ENCODE data around the gene TMEM109. TPM values are rescaled to one million over a fixed set of nuclear protein-coding genes. Genes with fewer than 3 reads are reported as not detected.

TMEM109 gene
- total RNA-seq, 2 experiments from 2014 or later, result 27.8 to 32.9 TPM

DNA sequence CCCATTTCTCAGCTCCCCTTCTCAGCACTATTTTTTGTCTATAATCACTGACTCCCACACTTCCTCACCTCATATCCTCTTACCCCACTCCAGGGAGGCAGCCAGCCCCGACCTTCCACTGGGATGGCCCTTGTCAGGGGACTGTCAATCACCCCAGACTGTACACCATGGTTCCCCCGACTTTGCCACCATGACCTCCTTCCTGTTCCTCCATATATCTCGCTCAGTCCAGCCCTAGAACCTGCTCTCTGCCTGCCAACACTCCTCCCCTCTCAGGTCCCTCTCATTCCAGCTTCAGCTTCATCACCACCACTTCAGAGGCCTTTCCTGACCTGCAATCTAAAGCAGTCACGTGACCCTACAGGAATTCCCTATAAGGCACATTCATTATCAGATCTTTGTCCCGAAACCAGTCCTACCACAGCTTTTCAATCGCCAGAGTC, 24.1 kb upstream of the TMEM109 start:
- DNase-seq, result no peak
- Mint-ChIP-seq H3K27ac (no peak overlapping the region), H3K4me1 (ENCODE audit: low read depth) (peaks cover 6% of the 10 kb centered on the region), H3K4me3 (no peak overlapping the region), H3K9me3 (no peaks in the 10 kb centered on the region), H3K36me3 (ENCODE audit: low read depth) (peaks cover 67% of the 10 kb centered on the region), H3K27me3 (no peaks in the 10 kb centered on the region)
- TF ChIP-seq, protein P1, sequence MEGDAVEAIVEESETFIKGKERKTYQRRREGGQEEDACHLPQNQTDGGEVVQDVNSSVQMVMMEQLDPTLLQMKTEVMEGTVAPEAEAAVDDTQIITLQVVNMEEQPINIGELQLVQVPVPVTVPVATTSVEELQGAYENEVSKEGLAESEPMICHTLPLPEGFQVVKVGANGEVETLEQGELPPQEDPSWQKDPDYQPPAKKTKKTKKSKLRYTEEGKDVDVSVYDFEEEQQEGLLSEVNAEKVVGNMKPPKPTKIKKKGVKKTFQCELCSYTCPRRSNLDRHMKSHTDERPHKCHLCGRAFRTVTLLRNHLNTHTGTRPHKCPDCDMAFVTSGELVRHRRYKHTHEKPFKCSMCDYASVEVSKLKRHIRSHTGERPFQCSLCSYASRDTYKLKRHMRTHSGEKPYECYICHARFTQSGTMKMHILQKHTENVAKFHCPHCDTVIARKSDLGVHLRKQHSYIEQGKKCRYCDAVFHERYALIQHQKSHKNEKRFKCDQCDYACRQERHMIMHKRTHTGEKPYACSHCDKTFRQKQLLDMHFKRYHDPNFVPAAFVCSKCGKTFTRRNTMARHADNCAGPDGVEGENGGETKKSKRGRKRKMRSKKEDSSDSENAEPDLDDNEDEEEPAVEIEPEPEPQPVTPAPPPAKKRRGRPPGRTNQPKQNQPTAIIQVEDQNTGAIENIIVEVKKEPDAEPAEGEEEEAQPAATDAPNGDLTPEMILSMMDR (IDR thresholded peaks at IDR 0.05), result no peak
- intact Hi-C loops (cut with DNase I, micrococcal nuclease), result loop anchor here in 1 of 2 experiments (5.0 kb wide), 1 partner anchor 113 kb away; no protein-coding TSS in a partner anchor
- Histone ChIP-seq H3K36me3 (ENCODE audit: insufficient read depth, low read length) (peaks cover 42% of the 10 kb centered on the region), H3K27ac (ENCODE audit: low read depth in 1 of 2, low read length in 2 of 2) (no peak overlapping the region), H3K4me3 (ENCODE audit: low read length) (no peak overlapping the region), H3K4me1 (ENCODE audit: insufficient read depth, low read length) (no peaks in the 10 kb centered on the region), H3K9me3 (ENCODE audit: control insufficient read depth in 1 of 2, insufficient read depth in 1 of 2, low read length in 2 of 2) (no peaks in the 10 kb centered on the region), H3K27me3 (ENCODE audit: control insufficient read depth in 1 of 2, insufficient read depth in 2 of 2, low read length in 2 of 2) (no peaks in the 10 kb centered on the region)
- CTCF ChIA-PET, result interaction anchor here (1.8 kb wide), 1 partner anchor 10 kb away, joined by 4 read pairs; no protein-coding TSS in a partner anchor
- ATAC-seq (ENCODE audit: poor library complexity), result no peak
- POLR2A ChIA-PET, result interaction anchor here (1.4 kb wide), 1 partner anchor 19 kb away, joined by 3 read pairs; no protein-coding TSS in a partner anchor

DNA sequence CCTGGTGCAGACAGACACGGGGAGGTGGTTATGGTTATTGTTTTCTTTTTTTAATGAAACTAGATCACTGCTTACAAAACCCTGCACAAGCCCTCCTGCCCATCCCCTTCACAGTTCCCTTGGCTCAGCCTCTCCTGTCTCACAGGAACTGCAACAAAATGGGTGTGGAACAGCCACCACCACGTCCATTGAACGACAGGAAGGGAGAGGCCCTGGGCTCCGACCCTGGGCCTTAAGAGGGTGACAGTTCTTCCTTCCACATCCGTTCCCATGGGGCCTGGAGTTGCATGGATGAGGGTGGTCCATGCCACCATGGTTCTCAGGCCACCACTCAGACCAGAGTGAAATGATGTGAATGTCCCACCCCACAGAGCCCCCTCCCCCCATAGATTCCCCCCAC, 23.3 kb upstream of the TMEM109 start:
- ChIA-PET POLR2A (interaction anchor here (1.4 kb wide), 1 partner anchor 19 kb away, joined by 3 read pairs; no protein-coding TSS in a partner anchor), CTCF (interaction anchor here (1.8 kb wide), 1 partner anchor 9 kb away, joined by 4 read pairs; no protein-coding TSS in a partner anchor)
- H3K9me3 ChIP-seq (ENCODE audit: control insufficient read depth in 1 of 2, insufficient read depth in 1 of 2, low read length in 2 of 2), result no peaks in the 10 kb centered on the region
- Mint-ChIP-seq H3K27ac (no peak overlapping the region), H3K36me3 (ENCODE audit: low read depth) (peaks cover 70% of the 10 kb centered on the region), H3K4me3 (no peak overlapping the region), H3K9me3 (no peaks in the 10 kb centered on the region), H3K27me3 (no peaks in the 10 kb centered on the region), H3K4me1 (ENCODE audit: low read depth) (peaks cover 6% of the 10 kb centered on the region)
- ATAC-seq (ENCODE audit: poor library complexity), result no peak
- no peak overlapping the region for H3K4me3 ChIP-seq (ENCODE audit: low read length)
- no peak for DNase-seq
- TF ChIP-seq, protein P1 (IDR thresholded peaks at IDR 0.05), result no peak
- intact Hi-C loops (cut with DNase I, micrococcal nuclease), result loop anchor here in 1 of 2 experiments (5.0 kb wide), 1 partner anchor 113 kb away; no protein-coding TSS in a partner anchor
- H3K36me3 ChIP-seq (ENCODE audit: insufficient read depth, low read length), result peaks cover 51% of the 10 kb centered on the region
- H3K27ac ChIP-seq (ENCODE audit: low read depth in 1 of 2, low read length in 2 of 2), result no peak overlapping the region
- H3K4me1 ChIP-seq (ENCODE audit: insufficient read depth, low read length), result no peaks in the 10 kb centered on the region
- H3K27me3 ChIP-seq (ENCODE audit: control insufficient read depth in 1 of 2, insufficient read depth in 2 of 2, low read length in 2 of 2), result no peaks in the 10 kb centered on the region

GRCh38 chr11:60891103-60891741, 22.7 kb upstream of the TMEM109 start:
- POLR2A ChIA-PET, result interaction anchor here (1.4 kb wide), 1 partner anchor 20 kb away, joined by 3 read pairs; no protein-coding TSS in a partner anchor
- H3K4me1 ChIP-seq (ENCODE audit: insufficient read depth, low read length), result no peaks in the 10 kb centered on the region
- TF ChIP-seq, protein P1 (IDR thresholded peaks at IDR 0.05), result no peak
- H3K27ac Mint-ChIP-seq, result no peak overlapping the region
- no peaks in the 10 kb centered on the region for H3K9me3 ChIP-seq (ENCODE audit: control insufficient read depth in 1 of 2, insufficient read depth in 1 of 2, low read length in 2 of 2)
- H3K9me3 Mint-ChIP-seq, result no peaks in the 10 kb centered on the region
- ATAC-seq (ENCODE audit: poor library complexity) (no peak), DNase-seq (no peak)
- intact Hi-C loops (cut with DNase I, micrococcal nuclease), result loop anchor here in 1 of 2 experiments (5.0 kb wide), 1 partner anchor 114 kb away; no protein-coding TSS in a partner anchor
- no peak overlapping the region for H3K4me3 ChIP-seq (ENCODE audit: low read length)
- peaks cover 75% of the 10 kb centered on the region for H3K36me3 Mint-ChIP-seq (ENCODE audit: low read depth)
- no peaks in the 10 kb centered on the region for H3K27me3 Mint-ChIP-seq
- H3K4me1 Mint-ChIP-seq (ENCODE audit: low read depth), result peaks cover 6% of the 10 kb centered on the region
- no peak overlapping the region for H3K4me3 Mint-ChIP-seq
- H3K27ac ChIP-seq (ENCODE audit: low read depth in 1 of 2, low read length in 2 of 2), result no peak overlapping the region
- no peaks in the 10 kb centered on the region for H3K27me3 ChIP-seq (ENCODE audit: control insufficient read depth in 1 of 2, insufficient read depth in 2 of 2, low read length in 2 of 2)
- CTCF ChIA-PET, result interaction anchor here (1.8 kb wide), 1 partner anchor 8 kb away, joined by 4 read pairs; no protein-coding TSS in a partner anchor
- H3K36me3 ChIP-seq (ENCODE audit: insufficient read depth, low read length), result peaks cover 56% of the 10 kb centered on the region

Measured in CD4-positive, alpha-beta T cell (primary cell).